OCI-LY1 (cell line): ENCODE data around the gene STRIP1.

ENCODE experiments used
- H2AFZ ChIP-seq: fragments of 200-600 bp; sonication (generic), shearing (Covaris generic); 2 replicates; pipeline ENCODE4 v1.6.0; 2014; ENCODE audit warnings: antibody characterized with exemption, mild to moderate bottlenecking, low read length
- H3F3A ChIP-seq: fragments of 200-600 bp; sonication (generic), shearing (Covaris generic); 2 replicates; pipeline ENCODE4 v1.6.0; 2014; ENCODE audit warnings: mild to moderate bottlenecking, antibody characterized with exemption, low read length, moderate library complexity; ENCODE audit not compliant: insufficient read depth
- H3K27ac ChIP-seq: fragments of 200-600 bp; sonication (generic); 2 replicates; pipeline ENCODE4 v1.5.1; 2014; ENCODE audit warnings: low read length, mixed run types, mild to moderate bottlenecking, low read depth; ENCODE audit not compliant: poor library complexity, severe bottlenecking
- H3K27me3 ChIP-seq: fragments of 200-600 bp; sonication (generic); 2 replicates; pipeline ENCODE4 v1.6.0; 2014; ENCODE audit warnings: antibody characterized with exemption, mild to moderate bottlenecking, low read length, moderate library complexity; ENCODE audit not compliant: insufficient read depth
- H3K36me3 ChIP-seq: fragments of 200-600 bp; sonication (generic); 2 replicates; pipeline ENCODE4 v1.6.1; 2014; ENCODE audit warnings: mild to moderate bottlenecking, antibody characterized with exemption, low read length, moderate library complexity, mixed read lengths; ENCODE audit not compliant: insufficient read depth
- H3K4me1 ChIP-seq: fragments of 200-600 bp; sonication (generic); 2 replicates; pipeline ENCODE4 v1.5.1; 2014; ENCODE audit warnings: mild to moderate bottlenecking, low read length, moderate library complexity; ENCODE audit not compliant: insufficient read depth, severe bottlenecking
- H3K4me2 ChIP-seq: fragments of 200-600 bp; sonication (generic), shearing (Covaris generic); 2 replicates; pipeline ENCODE4 v1.6.1; 2014; ENCODE audit warnings: low read length
- H3K4me3 ChIP-seq: fragments of 200-600 bp; sonication (generic); 2 replicates; pipeline ENCODE4 v1.5.1; 2014; ENCODE audit warnings: low read length, low read depth, mild to moderate bottlenecking, mixed read lengths; ENCODE audit not compliant: poor library complexity, severe bottlenecking
- H3K79me2 ChIP-seq: fragments of 200-600 bp; shearing (Covaris generic); 2 replicates; pipeline ENCODE4 v1.6.1; 2016; ENCODE audit warnings: mixed run types, low read length, mixed read lengths; ENCODE audit not compliant: insufficient read depth
- H3K9ac ChIP-seq: fragments of 200-600 bp; sonication (generic), shearing (Covaris generic); 2 replicates; pipeline ENCODE4 v1.6.1; 2014; ENCODE audit warnings: mild to moderate bottlenecking, low read length, mixed read lengths
- H3K9me2 ChIP-seq: fragments of 200-600 bp; sonication (generic), shearing (Covaris generic); 2 replicates; pipeline ENCODE4 v1.6.1; 2014; ENCODE audit warnings: low read depth, mild to moderate bottlenecking, low read length, mixed read lengths
- H3K9me3 ChIP-seq: fragments of 200-600 bp; shearing (Covaris generic); 2 replicates; pipeline ENCODE4 v1.6.1; 2014; ENCODE audit warnings: low read length, mixed read lengths
- H4K20me1 ChIP-seq: fragments of 200-600 bp; sonication (generic), shearing (Covaris generic); 2 replicates; pipeline ENCODE4 v1.6.0; 2016; ENCODE audit warnings: mild to moderate bottlenecking, low read length; ENCODE audit not compliant: insufficient read depth
- CTCF ChIP-seq: fragments of 200-600 bp; sonication (generic), shearing (Covaris generic); IDR thresholded peaks from 2 replicates; pipeline ENCODE4 v1.5.1; 2017; ENCODE audit warnings: mild to moderate bottlenecking, antibody characterized with exemption, low read length, moderate library complexity, mixed read lengths
- EZH2 ChIP-seq: fragments of 200-600 bp; sonication (generic), shearing (Covaris generic); IDR thresholded peaks from 2 replicates; pipeline ENCODE4 v1.8.0; 2017; ENCODE audit warnings: borderline replicate concordance, mixed run types, mild to moderate bottlenecking, antibody characterized with exemption, low read length, moderate library complexity, mixed read lengths

The STRIP1 gene

GRCh38 chr1:110050602-110051261 is 16.3 kb downstream of the STRIP1 start:
- no peak for TF ChIP-seq CTCF
- no peak for TF ChIP-seq EZH2

GRCh38 chr1:110051262-110051648 is 16.8 kb downstream of the STRIP1 start:
- H4K20me1 ChIP-seq = peaks cover 2% of the 10 kb centered on the region; the same call in 1 of the 2 replicates
- peaks cover 97% of the 10 kb centered on the region for H3K36me3 ChIP-seq
- no peaks in the 10 kb centered on the region for H3K9me3 ChIP-seq

More at GRCh38 chr1:110050602-110051261, 16.3 kb downstream of the STRIP1 start:
- H3F3A ChIP-seq = no peaks in the 10 kb centered on the region
- H4K20me1 ChIP-seq = peaks cover 2% of the 10 kb centered on the region; the same call in 1 of the 2 replicates
- no peak overlapping the region for H3K4me3 ChIP-seq
- H2AFZ ChIP-seq = no peak overlapping the region
- no peak overlapping the region for H3K4me2 ChIP-seq
- H3K9ac ChIP-seq = no peak overlapping the region
- H3K79me2 ChIP-seq = no peaks in the 10 kb centered on the region
- peaks cover 97% of the 10 kb centered on the region for H3K36me3 ChIP-seq
- no peaks in the 10 kb centered on the region for H3K4me1 ChIP-seq
- H3K27ac ChIP-seq = no peak overlapping the region
- H3K27me3 ChIP-seq = no peaks in the 10 kb centered on the region
- no peaks in the 10 kb centered on the region for H3K9me2 ChIP-seq
- no peaks in the 10 kb centered on the region for H3K9me3 ChIP-seq

GRCh38 chr1:110053552-110054428 is 19.4 kb downstream of the STRIP1 start:
- peaks cover 93% of the 10 kb centered on the region for H3K36me3 ChIP-seq
- no peak overlapping the region for H2AFZ ChIP-seq

More at GRCh38 chr1:110051262-110051648, 16.8 kb downstream of the STRIP1 start:
- no peaks in the 10 kb centered on the region for H3K4me1 ChIP-seq
- H2AFZ ChIP-seq = no peak overlapping the region
- no peaks in the 10 kb centered on the region for H3K79me2 ChIP-seq
- no peak for TF ChIP-seq CTCF
- H3K4me2 ChIP-seq = no peak overlapping the region
- H3K27me3 ChIP-seq = no peaks in the 10 kb centered on the region
- H3K9ac ChIP-seq = no peak overlapping the region
- H3K9me2 ChIP-seq = no peaks in the 10 kb centered on the region
- H3F3A ChIP-seq = no peaks in the 10 kb centered on the region
- H3K4me3 ChIP-seq = no peak overlapping the region
- no peak overlapping the region for H3K27ac ChIP-seq

More at GRCh38 chr1:110053552-110054428, 19.4 kb downstream of the STRIP1 start:
- no peaks in the 10 kb centered on the region for H3K27me3 ChIP-seq
- H3K9me2 ChIP-seq = no peaks in the 10 kb centered on the region
- no peaks in the 10 kb centered on the region for H3F3A ChIP-seq
- no peaks in the 10 kb centered on the region for H3K9me3 ChIP-seq
- no peak overlapping the region for H3K9ac ChIP-seq
- peak; percentile 93 for TF ChIP-seq CTCF
- no peak for TF ChIP-seq EZH2
- no peak overlapping the region for H3K4me3 ChIP-seq
- no peak overlapping the region for H3K4me2 ChIP-seq
- H3K27ac ChIP-seq = no peak overlapping the region
- H4K20me1 ChIP-seq = peaks cover 2% of the 10 kb centered on the region; the same call in 1 of the 2 replicates
- H3K4me1 ChIP-seq = no peaks in the 10 kb centered on the region
- no peaks in the 10 kb centered on the region for H3K79me2 ChIP-seq
